Subcutaneous adipose tissue (tissue), 4 donors: ENCODE measurements around the gene TTYH3. TPM values are rescaled to one million over a fixed set of nuclear protein-coding genes. Genes with fewer than 3 reads are reported as not detected.

Source experiments
- total RNA-seq, 4 donors: library from RNA; depleted of rRNA; stranded (reverse); fragments of >200 nt; gene quantifications; one replicate each; pipeline ENCODE4 v1.1.0, GENCODE V29; 2016
- TF ChIP-seq, protein P1 (sequence below): fragments of 450-650 bp; IDR thresholded peaks from one replicate; pipeline ENCODE4 v1.5.1; 2016; ENCODE audit warnings: low read depth, mild to moderate bottlenecking, control low read depth, antibody characterized with exemption, moderate library complexity

Gene TTYH3, protein sequence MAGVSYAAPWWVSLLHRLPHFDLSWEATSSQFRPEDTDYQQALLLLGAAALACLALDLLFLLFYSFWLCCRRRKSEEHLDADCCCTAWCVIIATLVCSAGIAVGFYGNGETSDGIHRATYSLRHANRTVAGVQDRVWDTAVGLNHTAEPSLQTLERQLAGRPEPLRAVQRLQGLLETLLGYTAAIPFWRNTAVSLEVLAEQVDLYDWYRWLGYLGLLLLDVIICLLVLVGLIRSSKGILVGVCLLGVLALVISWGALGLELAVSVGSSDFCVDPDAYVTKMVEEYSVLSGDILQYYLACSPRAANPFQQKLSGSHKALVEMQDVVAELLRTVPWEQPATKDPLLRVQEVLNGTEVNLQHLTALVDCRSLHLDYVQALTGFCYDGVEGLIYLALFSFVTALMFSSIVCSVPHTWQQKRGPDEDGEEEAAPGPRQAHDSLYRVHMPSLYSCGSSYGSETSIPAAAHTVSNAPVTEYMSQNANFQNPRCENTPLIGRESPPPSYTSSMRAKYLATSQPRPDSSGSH
- total RNA-seq: 10 to 100 TPM; 16.0 to 45.4 (median 21.5) TPM

DNA sequence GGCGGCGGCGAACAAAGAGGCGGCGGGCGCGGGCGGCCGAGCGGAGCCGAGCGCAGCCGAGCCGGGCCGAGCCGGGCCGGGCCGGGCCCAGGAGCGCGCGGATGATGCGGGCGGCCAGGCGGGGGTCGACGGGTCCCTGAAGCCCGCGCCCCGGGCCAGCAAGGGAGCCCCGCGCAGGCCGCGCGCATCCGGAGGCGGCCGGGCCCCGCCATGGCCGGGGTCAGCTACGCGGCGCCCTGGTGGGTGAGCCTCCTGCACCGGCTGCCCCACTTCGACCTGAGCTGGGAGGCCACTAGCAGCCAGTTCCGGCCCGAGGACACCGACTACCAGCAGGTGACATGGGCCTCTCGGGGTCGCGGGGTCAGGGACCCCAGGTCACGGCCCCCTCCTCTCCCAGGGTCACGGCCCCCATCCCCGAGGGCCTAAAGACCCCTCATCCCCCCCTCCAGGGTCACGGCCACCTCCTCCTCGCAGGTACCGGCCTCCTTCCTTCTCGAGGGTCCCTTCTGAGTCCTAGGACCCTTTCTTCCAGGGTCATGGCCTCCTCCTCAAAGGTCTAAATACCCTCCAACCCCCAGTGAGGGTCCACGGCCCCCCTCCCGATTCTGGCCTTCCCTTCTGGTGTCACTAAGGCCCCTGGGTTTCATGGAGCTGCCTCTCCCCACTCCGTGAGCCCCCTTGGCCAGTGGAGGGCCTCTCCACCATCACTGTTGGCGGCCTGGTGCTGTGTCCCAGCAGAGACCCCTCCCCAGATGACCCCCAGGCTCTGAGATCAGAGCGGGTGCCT, at the start of gene TTYH3:
TTYH3 (plus strand) TSS at position 41 of the 787 bp plus-strand sequence; CDS start at position 211, 170 bp downstream.
- TF ChIP-seq, protein P1, sequence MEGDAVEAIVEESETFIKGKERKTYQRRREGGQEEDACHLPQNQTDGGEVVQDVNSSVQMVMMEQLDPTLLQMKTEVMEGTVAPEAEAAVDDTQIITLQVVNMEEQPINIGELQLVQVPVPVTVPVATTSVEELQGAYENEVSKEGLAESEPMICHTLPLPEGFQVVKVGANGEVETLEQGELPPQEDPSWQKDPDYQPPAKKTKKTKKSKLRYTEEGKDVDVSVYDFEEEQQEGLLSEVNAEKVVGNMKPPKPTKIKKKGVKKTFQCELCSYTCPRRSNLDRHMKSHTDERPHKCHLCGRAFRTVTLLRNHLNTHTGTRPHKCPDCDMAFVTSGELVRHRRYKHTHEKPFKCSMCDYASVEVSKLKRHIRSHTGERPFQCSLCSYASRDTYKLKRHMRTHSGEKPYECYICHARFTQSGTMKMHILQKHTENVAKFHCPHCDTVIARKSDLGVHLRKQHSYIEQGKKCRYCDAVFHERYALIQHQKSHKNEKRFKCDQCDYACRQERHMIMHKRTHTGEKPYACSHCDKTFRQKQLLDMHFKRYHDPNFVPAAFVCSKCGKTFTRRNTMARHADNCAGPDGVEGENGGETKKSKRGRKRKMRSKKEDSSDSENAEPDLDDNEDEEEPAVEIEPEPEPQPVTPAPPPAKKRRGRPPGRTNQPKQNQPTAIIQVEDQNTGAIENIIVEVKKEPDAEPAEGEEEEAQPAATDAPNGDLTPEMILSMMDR: no peak

DNA sequence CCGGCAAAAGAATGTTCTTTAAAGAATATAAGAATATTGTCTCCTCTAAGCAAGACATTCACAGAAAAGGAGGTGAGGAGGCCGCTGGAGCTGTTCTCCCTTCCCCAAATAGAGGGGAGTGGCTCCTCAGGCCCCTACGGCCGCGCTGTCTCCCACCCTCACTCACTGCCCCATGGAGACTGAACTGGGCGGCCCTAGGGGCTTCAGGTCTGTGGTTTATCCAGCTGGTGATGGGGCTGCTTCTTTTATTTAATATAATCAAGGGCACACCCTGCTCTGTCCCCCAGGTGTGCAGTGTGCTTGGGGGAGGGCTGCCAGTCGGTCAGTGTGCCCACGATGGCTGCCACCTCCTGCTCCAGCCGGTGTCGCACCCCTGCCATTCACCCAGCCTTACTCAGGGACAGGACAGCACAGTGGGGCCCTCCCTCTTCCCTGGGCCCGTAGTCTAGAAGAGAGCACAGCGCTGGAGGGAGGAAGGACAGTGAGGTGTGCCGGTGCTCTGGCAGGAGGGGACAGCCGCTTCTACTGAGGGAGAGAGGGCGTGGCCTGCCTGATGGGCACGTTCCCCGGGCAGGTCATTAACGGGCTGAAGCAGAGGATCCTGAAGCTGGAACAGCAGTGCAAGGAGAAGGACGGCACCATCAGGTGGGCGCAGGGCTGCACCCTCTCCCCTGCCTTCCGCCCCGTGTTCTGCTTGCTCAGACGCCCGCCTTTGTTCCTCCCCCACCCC, 49.6 kb upstream of the TTYH3 start:
- TF ChIP-seq, protein P1: no peak

DNA sequence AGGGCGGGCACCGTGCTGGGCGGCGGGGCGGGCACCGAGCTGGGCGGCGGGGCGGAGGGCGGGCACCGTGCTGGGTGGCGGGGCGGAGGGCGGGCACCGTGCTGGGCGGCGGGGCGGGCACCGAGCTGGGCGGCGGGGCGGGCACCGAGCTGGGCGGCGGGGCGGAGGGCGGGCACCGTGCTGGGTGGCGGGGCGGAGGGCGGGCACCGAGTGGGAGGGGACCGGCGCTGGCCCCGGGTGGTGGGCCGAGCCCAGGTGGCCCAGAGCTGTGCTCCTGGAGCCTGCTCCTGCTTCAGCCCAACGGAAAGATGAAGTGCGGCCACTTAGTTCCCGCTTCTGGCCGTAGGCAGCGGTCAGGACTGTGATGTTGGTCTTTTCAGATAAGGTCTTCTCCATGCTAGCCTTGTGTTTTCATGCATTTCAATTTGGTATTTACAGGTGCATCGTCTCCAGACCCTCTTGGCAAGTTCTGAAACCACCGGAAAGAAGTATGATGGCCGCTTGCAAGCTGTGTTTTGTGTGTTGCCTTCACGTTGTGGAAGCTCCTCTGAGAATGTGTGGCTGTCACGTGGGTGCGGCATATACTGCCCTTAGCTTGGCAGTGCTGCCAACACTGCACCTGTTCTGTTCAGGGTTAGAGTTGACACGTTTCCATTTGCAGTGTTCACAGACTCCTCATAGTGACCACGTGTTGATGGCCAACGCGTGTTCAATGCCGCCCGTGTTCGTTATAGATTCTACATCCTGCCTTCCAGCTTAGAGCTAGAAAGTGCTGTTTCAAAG, 47.8 kb upstream of the TTYH3 start:
- TF ChIP-seq, protein P1: no peak

DNA sequence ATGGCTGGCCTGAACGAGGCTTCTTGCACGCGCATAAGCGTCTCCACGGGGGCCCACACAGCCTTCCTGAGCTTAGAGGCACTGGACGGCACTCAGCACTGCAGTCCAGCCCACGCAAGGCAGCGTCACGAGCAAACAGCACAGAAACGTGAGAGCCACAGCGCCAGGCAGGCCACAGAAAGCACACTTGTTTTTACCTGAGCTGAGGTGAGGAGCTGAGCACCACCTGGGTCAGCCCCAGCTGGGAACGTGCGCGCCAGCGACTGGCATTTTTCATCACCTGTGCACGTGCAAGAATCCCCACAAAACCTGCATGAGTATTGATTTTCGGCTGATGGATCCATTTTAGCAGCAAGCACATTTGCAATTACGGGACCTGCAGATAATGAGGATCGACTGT, 46.3 kb upstream of the TTYH3 start:
- TF ChIP-seq, protein P1: no peak

DNA sequence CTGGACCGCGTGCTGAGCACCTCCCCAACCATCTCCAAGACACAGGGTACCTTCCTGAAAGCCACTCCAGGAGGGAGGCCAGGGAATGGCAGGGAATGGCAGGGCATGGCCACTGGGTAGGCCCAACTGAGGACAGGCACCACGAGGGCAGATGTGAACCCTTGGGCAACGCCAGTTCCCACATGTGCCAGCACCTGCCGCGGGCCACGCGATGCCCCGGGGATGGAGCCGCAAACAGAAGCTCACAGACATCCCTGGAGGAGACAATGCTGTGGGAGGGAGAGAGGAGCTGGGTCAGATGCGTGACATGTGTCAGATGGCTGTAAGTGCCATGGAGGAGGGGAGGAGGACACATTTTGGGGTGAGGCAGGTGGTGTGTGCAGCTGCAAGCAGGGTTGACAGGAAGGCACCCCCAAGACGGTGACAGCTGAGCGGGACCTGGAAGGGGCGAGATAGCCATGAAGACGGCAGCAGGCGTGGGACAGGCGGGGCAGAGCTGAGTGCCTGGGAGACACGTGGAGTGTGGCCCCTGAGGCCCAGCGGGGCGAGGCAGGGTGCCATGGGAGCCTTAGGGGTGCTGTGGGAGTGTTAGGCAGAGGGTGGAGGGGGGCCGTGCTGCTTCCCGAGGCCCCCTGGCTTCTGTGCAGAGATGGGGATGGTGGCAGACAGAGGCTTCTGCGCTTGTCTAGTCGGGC, 45.3 kb upstream of the TTYH3 start:
- TF ChIP-seq, protein P1: no peak

DNA sequence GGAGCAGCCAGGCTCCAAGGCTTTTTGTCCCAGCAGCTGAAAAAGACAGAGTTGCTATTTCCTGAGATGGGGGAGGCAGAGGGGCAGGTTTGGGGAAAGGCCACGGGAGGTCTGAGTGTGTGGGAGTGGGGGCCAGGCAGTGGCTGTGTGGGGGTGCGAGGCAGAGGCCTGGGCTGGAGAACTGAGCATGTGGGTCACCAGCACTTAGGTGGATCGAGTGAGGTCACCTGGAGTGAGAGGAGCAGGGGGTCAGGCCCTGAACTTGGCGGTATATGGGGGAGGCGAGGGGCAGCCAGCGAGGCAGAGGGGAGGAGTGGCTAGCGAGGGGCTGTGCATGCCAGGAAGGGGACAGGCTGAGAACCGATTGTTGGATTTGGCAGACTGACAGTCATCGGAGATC, 44.7 kb upstream of the TTYH3 start:
- TF ChIP-seq, protein P1: no peak
